ENCODE results near the gene RSPO3.

DNA sequence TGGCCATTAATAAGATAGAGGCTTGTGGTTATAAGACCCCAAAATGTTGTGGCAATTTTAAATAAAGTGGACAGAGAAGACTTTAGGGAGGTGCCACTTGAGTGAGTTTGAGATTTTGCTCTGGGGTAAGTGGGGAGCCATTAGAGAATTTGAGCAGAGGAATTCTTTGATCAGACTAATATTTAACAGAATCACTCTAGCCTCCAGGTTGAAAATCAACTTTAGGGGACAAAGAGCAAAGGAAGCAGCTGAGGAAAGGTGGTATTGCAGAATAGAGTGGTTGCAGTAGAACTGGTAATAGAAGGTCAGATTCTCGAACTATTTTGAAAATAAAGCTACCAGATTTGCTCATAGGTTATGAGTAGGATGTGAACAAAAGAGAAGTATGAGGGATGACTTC lies 97.5 kb downstream of the RSPO3 start:
- TF ChIP-seq, protein P1, sequence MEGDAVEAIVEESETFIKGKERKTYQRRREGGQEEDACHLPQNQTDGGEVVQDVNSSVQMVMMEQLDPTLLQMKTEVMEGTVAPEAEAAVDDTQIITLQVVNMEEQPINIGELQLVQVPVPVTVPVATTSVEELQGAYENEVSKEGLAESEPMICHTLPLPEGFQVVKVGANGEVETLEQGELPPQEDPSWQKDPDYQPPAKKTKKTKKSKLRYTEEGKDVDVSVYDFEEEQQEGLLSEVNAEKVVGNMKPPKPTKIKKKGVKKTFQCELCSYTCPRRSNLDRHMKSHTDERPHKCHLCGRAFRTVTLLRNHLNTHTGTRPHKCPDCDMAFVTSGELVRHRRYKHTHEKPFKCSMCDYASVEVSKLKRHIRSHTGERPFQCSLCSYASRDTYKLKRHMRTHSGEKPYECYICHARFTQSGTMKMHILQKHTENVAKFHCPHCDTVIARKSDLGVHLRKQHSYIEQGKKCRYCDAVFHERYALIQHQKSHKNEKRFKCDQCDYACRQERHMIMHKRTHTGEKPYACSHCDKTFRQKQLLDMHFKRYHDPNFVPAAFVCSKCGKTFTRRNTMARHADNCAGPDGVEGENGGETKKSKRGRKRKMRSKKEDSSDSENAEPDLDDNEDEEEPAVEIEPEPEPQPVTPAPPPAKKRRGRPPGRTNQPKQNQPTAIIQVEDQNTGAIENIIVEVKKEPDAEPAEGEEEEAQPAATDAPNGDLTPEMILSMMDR (IDR thresholded peaks at IDR 0.05; ENCODE audit: low read depth, low read length, poor library complexity, severe bottlenecking) = no peak
- TF ChIP-seq EZH2phosphoT487 (IDR thresholded peaks at IDR 0.05; ENCODE audit: borderline replicate concordance, low read length) = no peak

Measured in DOHH2 (cell line).